B cell (primary cell): Measurements from ENCODE around the gene PPAN. TPM values are rescaled to one million over a fixed set of nuclear protein-coding genes. Genes with fewer than 3 reads are reported as not detected.

Experiments
- ATAC-seq: fragments of 200-7000 bp; cut with Tn5 transposase; one replicate; pipeline ENCODE4 v1.10.0; 2021; ENCODE audit warnings: low read depth, mild to moderate bottlenecking, moderate number of reproducible peaks, moderate library complexity
- CTCF ChIA-PET: fragments of 350-600 bp; sonication (Branson Sonifier 250); formaldehyde crosslinking; loops from one replicate; lab custom pipeline; 2021; ENCODE audit warnings: antibody characterized with exemption, inconsistent platforms; lab: Charles Lee
- POLR2A ChIA-PET: fragments of 350-600 bp; sonication (Branson Sonifier 250); formaldehyde crosslinking; loops from one replicate; lab custom pipeline; 2021; ENCODE audit warnings: antibody characterized with exemption; lab: Charles Lee
- DNase-seq: peaks from one replicate; pipeline ENCODE4 v3.0.0; 2013
- H2AFZ ChIP-seq: 2 replicates; pipeline ENCODE4 v1.6.1; 2012; ENCODE audit warnings: mild to moderate bottlenecking, low read depth, low read length; ENCODE audit not compliant: insufficient read depth, poor library complexity, severe bottlenecking
- H3K27ac ChIP-seq, 2 donors: 1 replicate in 1 of 2; 2 replicates in 1 of 2; pipeline ENCODE4 v1.5.1; 2012 to 2013; ENCODE audit warnings: low read length in 2 of 2, mild to moderate bottlenecking in 2 of 2, moderate library complexity in 1 of 2
- H3K27me3 ChIP-seq, 4 experiments: fragments of 200-600 bp in 1 of 4; sonication (generic) in 1 of 4; replicated peaks in 1 of 4; 1 replicate in 2 of 4; 2 replicates in 2 of 4; pipeline versions ENCODE4 v1.6.1 to v1.7.0; 2013 to 2016; ENCODE audit warnings: low read length in 3 of 4, mild to moderate bottlenecking in 2 of 4, mixed read lengths in 1 of 4, moderate library complexity in 1 of 4; ENCODE audit not compliant: insufficient read depth in 4 of 4, control insufficient read depth in 3 of 4; ENCODE audit errors: control extremely low read depth in 1 of 4
- H3K36me3 ChIP-seq, 2 experiments: replicated peaks in 1 of 2; 1 replicate in 1 of 2; 2 replicates in 1 of 2; pipeline versions ENCODE4 v1.6.1 to v1.7.1; 2013; ENCODE audit warnings: low read length in 1 of 2; ENCODE audit not compliant: insufficient read depth in 2 of 2, control insufficient read depth in 1 of 2; ENCODE audit errors: control extremely low read depth in 1 of 2, extremely low read depth in 1 of 2
- H3K4me1 ChIP-seq, 2 donors: fragments of 200-600 bp in 1 of 2; sonication (generic) in 1 of 2; 1 replicate in 1 of 2; 2 replicates in 1 of 2; pipeline versions ENCODE4 v1.5.1 to v1.6.1; 2013 to 2017; ENCODE audit warnings: low read length in 2 of 2; ENCODE audit not compliant: control insufficient read depth in 2 of 2, insufficient read depth in 2 of 2
- H3K4me2 ChIP-seq: replicated peaks from 2 replicates; pipeline ENCODE3; 2012; ENCODE audit warnings: mild to moderate bottlenecking, low read depth, low read length; ENCODE audit not compliant: poor library complexity, severe bottlenecking
- H3K4me3 ChIP-seq, 5 experiments: fragments of 200-600 bp in 1 of 5; sonication (generic) in 1 of 5; 1 replicate in 3 of 5; 2 replicates in 2 of 5; pipeline versions ENCODE4 v1.5.1 to v1.7.0; 2011 to 2016; ENCODE audit warnings: low read length in 4 of 5, mild to moderate bottlenecking in 4 of 5, low read depth in 2 of 5, control low read depth in 1 of 5, moderate library complexity in 1 of 5; ENCODE audit not compliant: insufficient read depth in 1 of 5; ENCODE audit errors: control extremely low read depth in 1 of 5, extremely low read depth in 1 of 5
- H3K79me2 ChIP-seq: fragments of 200-600 bp; sonication (generic); one replicate; pipeline ENCODE4 v1.6.0; 2016; ENCODE audit warnings: low read length; ENCODE audit not compliant: control insufficient read depth, insufficient read depth
- H3K9ac ChIP-seq: fragments of 200-600 bp; sonication (generic); 2 replicates; pipeline ENCODE4 v1.6.1; 2017; ENCODE audit warnings: mild to moderate bottlenecking, low read length, moderate library complexity
- H3K9me3 ChIP-seq, 3 donors: one replicate each; pipeline versions ENCODE4 v1.6.1 to v1.7.1; 2013; ENCODE audit warnings: low read length in 2 of 3; ENCODE audit not compliant: control insufficient read depth in 2 of 3, insufficient read depth in 1 of 3; ENCODE audit errors: control extremely low read depth in 1 of 3
- H4K20me1 ChIP-seq: 2 replicates; pipeline ENCODE4 v1.6.0; 2012; ENCODE audit warnings: mild to moderate bottlenecking, low read length; ENCODE audit not compliant: insufficient read depth, control insufficient read depth, poor library complexity, severe bottlenecking
- H3K27ac Mint-ChIP-seq: one replicate; pipeline ENCODE4 v1.8.0; 2021; ENCODE audit warnings: mixed read lengths
- H3K27me3 Mint-ChIP-seq: one replicate; pipeline ENCODE4 v1.8.0; 2021; ENCODE audit warnings: mixed read lengths
- H3K4me1 Mint-ChIP-seq: one replicate; pipeline ENCODE4 v1.8.0; 2021; ENCODE audit warnings: mixed read lengths
- H3K4me3 Mint-ChIP-seq: one replicate; pipeline ENCODE4 v1.8.0; 2021; ENCODE audit warnings: mixed read lengths
- H3K9me3 Mint-ChIP-seq: one replicate; pipeline ENCODE4 v1.8.0; 2022; ENCODE audit warnings: mixed read lengths; ENCODE audit not compliant: insufficient read depth
- CTCF ChIP-seq: fragments of 200-600 bp; IDR thresholded peaks from one replicate; pipeline ENCODE4 v1.8.0; 2022; ENCODE audit warnings: antibody characterized with exemption, mild to moderate bottlenecking
- EZH2 ChIP-seq: IDR thresholded peaks from 2 replicates; pipeline ENCODE4 v1.6.1; 2012; ENCODE audit warnings: borderline replicate concordance, low read depth, mild to moderate bottlenecking, moderate library complexity, low read length; ENCODE audit not compliant: insufficient read depth, poor library complexity, severe bottlenecking
- WGBS: methylation state at CpG from one replicate; pipeline ENCODE4 v1.1.5; 2013; ENCODE audit warnings: missing lambda C conversion rate; ENCODE audit not compliant: insufficient coverage; 5-methylcytosine and 5-hydroxymethylcytosine counted together
- intact Hi-C: fragments of 100-400 bp; cut with micrococcal nuclease; formaldehyde crosslinking; loops from one replicate; pipeline ENCODE4 v1.10.0; 2022
- polyA plus RNA-seq: library from polyadenylated mRNA; depleted of rRNA; stranded (reverse); fragments of >200 nt; gene quantifications from 2 replicates; pipeline ENCODE4 v1.2.3, GENCODE V29; 2012
- total RNA-seq, 2 donors: library from RNA; stranded (reverse); fragments of 120-200 nt in 1 of 2; gene quantifications; 1 replicate in 1 of 2; 2 replicates in 1 of 2; pipeline versions ENCODE4 v1.2.3 to v1.2.4, GENCODE V29; 2013 to 2022

PPAN gene
- total and polyA plus RNA-seq, 2 donors (not counting 1 experiment from before 2014, with no cell fraction given) = 42.2 to 88.0 TPM

GRCh38 chr19:10088949-10089554 lies 17.1 kb upstream of the PPAN start:
- 91% methylated on average over 3 of the region's 6 CpGs for WGBS
- Histone ChIP-seq H3K79me2 (peaks cover 9% of the 10 kb centered on the region), H3K9me3 (no peaks in the 10 kb centered on the region), H3K4me3 (no peak overlapping the region), H4K20me1 (no peaks in the 10 kb centered on the region), H3K27me3 (no peaks in the 10 kb centered on the region), H3K4me2 (no peak overlapping the region), H3K27ac (no peak overlapping the region), H3K4me1 (peaks cover 6 to 31% of the 10 kb centered on the region in 2 donors), H2AFZ (no peak overlapping the region), H3K9ac (no peak overlapping the region), H3K36me3 (peaks cover 0 to 14% of the 10 kb centered on the region in 2 experiments)
- no peak overlapping the region for H3K27ac Mint-ChIP-seq
- ChIA-PET CTCF (interaction anchor here (1.6 kb wide), 1 partner anchor 161 kb away, joined by 3 read pairs; no protein-coding TSS in a partner anchor), POLR2A (interaction anchor here (0.8 kb wide), 1 partner anchor 746 kb away, joined by 7 read pairs; no protein-coding TSS in a partner anchor)
- intact Hi-C loops = loop anchor here (5.0 to 10.0 kb wide), 2 partner anchors 33 to 106 kb away; partner anchors contain the start of gene DNMT1
- ATAC-seq (no peak), DNase-seq (no peak)
- no peaks in the 10 kb centered on the region for H3K9me3 Mint-ChIP-seq
- TF ChIP-seq CTCF (no peak), EZH2 (no peak)
- H3K27me3 Mint-ChIP-seq = no peaks in the 10 kb centered on the region
- peaks cover 32% of the 10 kb centered on the region for H3K4me1 Mint-ChIP-seq
- no peak overlapping the region for H3K4me3 Mint-ChIP-seq

GRCh38 chr19:10089801-10090375 lies 16.3 kb upstream of the PPAN start:
- H3K79me2 ChIP-seq = peaks cover 9% of the 10 kb centered on the region
- H3K27ac ChIP-seq = no peak overlapping the region
- DNase-seq (no peak), ATAC-seq (no peak)
- H3K4me1 Mint-ChIP-seq = peaks cover 32% of the 10 kb centered on the region
- no peak overlapping the region for H3K9ac ChIP-seq
- peaks cover 6 to 31% of the 10 kb centered on the region in 2 donors for H3K4me1 ChIP-seq
- no peak overlapping the region for H2AFZ ChIP-seq
- no peaks in the 10 kb centered on the region for H4K20me1 ChIP-seq
- no peak overlapping the region for H3K27ac Mint-ChIP-seq
- POLR2A ChIA-PET = no interaction called here
- H3K27me3 Mint-ChIP-seq = no peaks in the 10 kb centered on the region
- H3K27me3 ChIP-seq = no peaks in the 10 kb centered on the region
- WGBS = 94% methylated on average over 13 of the region's 15 CpGs
- no peak overlapping the region for H3K4me2 ChIP-seq
- intact Hi-C loops = loop anchor here (5.0 to 10.0 kb wide), 2 partner anchors 32 to 105 kb away; partner anchors contain the start of gene DNMT1
- no peaks in the 10 kb centered on the region for H3K9me3 Mint-ChIP-seq
- TF ChIP-seq EZH2 (no peak), CTCF (no peak)
- no peak overlapping the region for H3K4me3 ChIP-seq
- no peaks in the 10 kb centered on the region for H3K9me3 ChIP-seq
- CTCF ChIA-PET = no interaction called here
- H3K36me3 ChIP-seq = peaks cover 0 to 14% of the 10 kb centered on the region in 2 experiments
- H3K4me3 Mint-ChIP-seq = no peak overlapping the region
